ENCODE data around the gene FOXRED1.

The FOXRED1 gene

GRCh38 chr11:126317432-126317755 lies 48.4 kb downstream of the FOXRED1 start:
- FAIRE-seq (no peak), DNase-seq (ENCODE audit: insufficient read length) (no peak)
- TF ChIP-seq TAF1 (IDR thresholded peaks at IDR 0.05; ENCODE audit: borderline replicate concordance, low read depth, low read length) (no peak), POLR2AphosphoS5 (IDR thresholded peaks at IDR 0.05; ENCODE audit: low read depth, low read length) (no peak), POLR2A (IDR thresholded peaks at IDR 0.05; ENCODE audit: low read depth, low read length) (no peak)

GRCh38 chr11:126317756-126318573 lies 49.0 kb downstream of the FOXRED1 start:
- TF ChIP-seq TAF1 (IDR thresholded peaks at IDR 0.05; ENCODE audit: borderline replicate concordance, low read depth, low read length) (no peak), POLR2A (IDR thresholded peaks at IDR 0.05; ENCODE audit: low read depth, low read length) (no peak), POLR2AphosphoS5 (IDR thresholded peaks at IDR 0.05; ENCODE audit: low read depth, low read length) (no peak)
- FAIRE-seq (no peak), DNase-seq (ENCODE audit: insufficient read length) (no peak)

- no peak for TF ChIP-seq TAF1 (IDR thresholded peaks at IDR 0.05; ENCODE audit: borderline replicate concordance, low read depth, low read length)
- TF ChIP-seq POLR2A (IDR thresholded peaks at IDR 0.05; ENCODE audit: low read depth, low read length), result no peak
- TF ChIP-seq POLR2AphosphoS5 (IDR thresholded peaks at IDR 0.05; ENCODE audit: low read depth, low read length), result no peak
- FAIRE-seq, result peak; percentile 63
- DNase-seq (ENCODE audit: insufficient read length), result no peak
Observed at GRCh38 chr11:126318574-126319373, 49.8 kb downstream of the FOXRED1 start.

DNA sequence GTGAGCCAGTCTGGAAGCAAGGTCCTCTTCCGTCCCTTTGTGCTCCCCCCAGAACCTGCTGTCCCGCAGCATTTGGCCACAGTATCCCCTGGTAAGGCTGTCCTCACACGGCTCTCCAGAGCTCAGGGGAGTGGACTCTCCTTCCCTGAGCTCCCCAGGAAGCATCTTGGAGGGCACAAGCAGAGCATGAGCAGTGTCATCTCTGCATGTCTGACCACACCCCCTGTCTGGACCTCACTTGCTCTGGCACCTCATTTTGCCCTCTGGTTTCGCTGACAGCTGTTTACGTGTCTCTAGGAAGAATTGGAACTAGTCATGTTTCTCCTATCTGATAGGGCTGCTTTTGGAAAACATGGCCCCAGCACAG lies 50.4 kb downstream of the FOXRED1 start:
- no peak for DNase-seq (ENCODE audit: insufficient read length)
- FAIRE-seq, result no peak
- TF ChIP-seq POLR2AphosphoS5 (IDR thresholded peaks at IDR 0.05; ENCODE audit: low read depth, low read length) (no peak), POLR2A (IDR thresholded peaks at IDR 0.05; ENCODE audit: low read depth, low read length) (no peak), TAF1 (IDR thresholded peaks at IDR 0.05; ENCODE audit: borderline replicate concordance, low read depth, low read length) (no peak)

DNA sequence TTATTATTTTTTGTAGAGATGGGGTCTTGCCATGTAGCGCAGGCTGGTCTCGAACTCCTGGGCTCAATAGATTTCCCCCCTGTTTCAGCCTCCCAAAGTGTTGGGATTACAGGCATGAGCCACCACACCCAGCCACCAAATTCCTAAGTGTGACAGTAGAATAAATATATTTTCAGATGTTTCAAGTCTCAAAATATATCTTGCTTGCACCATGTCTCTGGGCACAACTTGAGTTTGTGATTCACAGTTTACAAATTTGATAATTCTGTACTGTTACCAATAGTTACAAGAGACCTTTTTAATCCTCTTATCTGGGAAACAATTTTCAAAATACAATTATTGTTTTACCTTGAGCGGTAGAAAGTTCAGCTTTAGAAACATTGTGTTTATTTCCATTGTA lies 54.0 kb downstream of the FOXRED1 start:
- no peak for DNase-seq (ENCODE audit: insufficient read length)
- FAIRE-seq, result no peak
- TF ChIP-seq POLR2A (IDR thresholded peaks at IDR 0.05; ENCODE audit: low read depth, low read length), result no peak
- no peak for TF ChIP-seq POLR2AphosphoS5 (IDR thresholded peaks at IDR 0.05; ENCODE audit: low read depth, low read length)
- TF ChIP-seq TAF1 (IDR thresholded peaks at IDR 0.05; ENCODE audit: borderline replicate concordance, low read depth, low read length), result no peak

GRCh38 chr11:126327281-126328000 lies 58.5 kb downstream of the FOXRED1 start:
- TF ChIP-seq POLR2A (IDR thresholded peaks at IDR 0.05; ENCODE audit: low read depth, low read length), result no peak
- no peak for TF ChIP-seq TAF1 (IDR thresholded peaks at IDR 0.05; ENCODE audit: borderline replicate concordance, low read depth, low read length)
- no peak for TF ChIP-seq POLR2AphosphoS5 (IDR thresholded peaks at IDR 0.05; ENCODE audit: low read depth, low read length)
- DNase-seq (ENCODE audit: insufficient read length) (no peak), FAIRE-seq (no peak)
